Measurements from ENCODE around the gene SPATA24.

The SPATA24 gene

GRCh38 chr5:139397921-139398320 lies 6.0 kb downstream of the SPATA24 start:
- peaks cover 39% of the 10 kb centered on the region for H3K36me3 ChIP-seq (ENCODE audit: insufficient read depth, low read length)
- no peak overlapping the region for H3K27ac ChIP-seq (ENCODE audit: low read length)
- H4K20me1 ChIP-seq (ENCODE audit: insufficient read depth, low read length): peaks cover 37% of the 10 kb centered on the region
- H3K27me3 ChIP-seq (ENCODE audit: insufficient read depth, low read length, poor library complexity): no peaks in the 10 kb centered on the region
- no peak overlapping the region for H3K4me2 ChIP-seq (ENCODE audit: insufficient read depth, low read length)
- no peak for DNase-seq
- no peak overlapping the region for H2AFZ ChIP-seq (ENCODE audit: low read depth, low read length)
- ATAC-seq (ENCODE audit: insufficient read depth, low read depth): no peak
- H3K4me3 ChIP-seq (ENCODE audit: low read depth in 1 of 2, low read length in 2 of 2): no peak overlapping the region
- H3K9ac ChIP-seq (ENCODE audit: low read depth, low read length): no peak overlapping the region
- peaks cover 30% of the 10 kb centered on the region for H3K4me1 ChIP-seq (ENCODE audit: insufficient read depth, low read length)
- no peaks in the 10 kb centered on the region for H3K9me3 ChIP-seq (ENCODE audit: insufficient read depth, low read length, severe bottlenecking)
- TF ChIP-seq EZH2 (IDR thresholded peaks at IDR 0.05; ENCODE audit: borderline replicate concordance, low read depth, low read length, severe bottlenecking) (no peak), CTCF (IDR thresholded peaks at IDR 0.05; ENCODE audit: borderline replicate concordance, extremely low read depth, low read length, poor library complexity, severe bottlenecking) (no peak)
- peaks cover 37% of the 10 kb centered on the region for H3K79me2 ChIP-seq (ENCODE audit: insufficient read depth, low read length)

DNA sequence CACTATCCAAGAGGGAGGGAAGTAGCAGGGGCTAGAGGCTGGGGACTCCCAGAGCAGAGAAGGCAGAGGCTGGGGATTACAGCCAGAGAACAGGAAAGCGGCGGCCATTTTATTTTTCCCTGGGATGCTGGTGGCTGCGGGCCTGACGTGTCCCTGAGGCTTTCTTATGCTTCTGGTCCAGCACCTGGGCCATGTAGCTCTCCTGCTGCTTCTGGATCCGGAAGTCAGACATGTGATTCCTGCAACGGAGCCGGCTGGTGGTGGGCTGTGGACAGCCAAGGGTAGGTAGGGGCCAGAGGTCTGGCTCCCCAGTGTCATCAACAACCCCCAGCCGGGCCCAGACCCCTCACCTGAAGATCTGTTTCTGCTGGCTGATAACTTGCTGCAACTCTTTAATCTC lies 7.2 kb downstream of the SPATA24 start:
- Histone ChIP-seq H2AFZ (ENCODE audit: low read depth, low read length) (no peak overlapping the region), H3K4me1 (ENCODE audit: insufficient read depth, low read length) (peaks cover 29% of the 10 kb centered on the region), H3K79me2 (ENCODE audit: insufficient read depth, low read length) (peaks cover 45% of the 10 kb centered on the region), H3K4me3 (ENCODE audit: low read depth in 1 of 2, low read length in 2 of 2) (no peak overlapping the region), H3K4me2 (ENCODE audit: insufficient read depth, low read length) (no peak overlapping the region), H3K36me3 (ENCODE audit: insufficient read depth, low read length) (peaks cover 39% of the 10 kb centered on the region), H3K27me3 (ENCODE audit: insufficient read depth, low read length, poor library complexity) (no peaks in the 10 kb centered on the region), H3K9me3 (ENCODE audit: insufficient read depth, low read length, severe bottlenecking) (no peaks in the 10 kb centered on the region), H3K9ac (ENCODE audit: low read depth, low read length) (no peak overlapping the region), H4K20me1 (ENCODE audit: insufficient read depth, low read length) (peaks cover 34% of the 10 kb centered on the region), H3K27ac (ENCODE audit: low read length) (no peak overlapping the region)
- no peak for TF ChIP-seq CTCF (IDR thresholded peaks at IDR 0.05; ENCODE audit: borderline replicate concordance, extremely low read depth, low read length, poor library complexity, severe bottlenecking)
- TF ChIP-seq EZH2 (IDR thresholded peaks at IDR 0.05; ENCODE audit: borderline replicate concordance, low read depth, low read length, severe bottlenecking): no peak
- DNase-seq: no peak
- no peak for ATAC-seq (ENCODE audit: insufficient read depth, low read depth)

- Histone ChIP-seq H3K9ac (ENCODE audit: low read depth, low read length) (no peak overlapping the region), H4K20me1 (ENCODE audit: insufficient read depth, low read length) (peaks cover 34% of the 10 kb centered on the region), H3K27ac (ENCODE audit: low read length) (0 out of 2 replicates have a peak overlapping the region, but pooled peaks have one; percentile 35), H3K9me3 (ENCODE audit: insufficient read depth, low read length, severe bottlenecking) (no peaks in the 10 kb centered on the region), H3K36me3 (ENCODE audit: insufficient read depth, low read length) (peaks cover 39% of the 10 kb centered on the region), H3K79me2 (ENCODE audit: insufficient read depth, low read length) (peaks cover 52% of the 10 kb centered on the region), H3K4me1 (ENCODE audit: insufficient read depth, low read length) (peaks cover 36% of the 10 kb centered on the region), H3K4me2 (ENCODE audit: insufficient read depth, low read length) (no peak overlapping the region), H3K27me3 (ENCODE audit: insufficient read depth, low read length, poor library complexity) (no peaks in the 10 kb centered on the region), H3K4me3 (ENCODE audit: low read depth in 1 of 2, low read length in 2 of 2) (no peak overlapping the region), H2AFZ (ENCODE audit: low read depth, low read length) (no peak overlapping the region)
- DNase-seq (no peak), ATAC-seq (ENCODE audit: insufficient read depth, low read depth) (no peak)
- TF ChIP-seq EZH2 (IDR thresholded peaks at IDR 0.05; ENCODE audit: borderline replicate concordance, low read depth, low read length, severe bottlenecking) (no peak), CTCF (IDR thresholded peaks at IDR 0.05; ENCODE audit: borderline replicate concordance, extremely low read depth, low read length, poor library complexity, severe bottlenecking) (no peak)
Measured at GRCh38 chr5:139395844-139396640, 7.8 kb downstream of the SPATA24 start.
